ENCODE results near the gene SYNRG.

SYNRG gene

DNA sequence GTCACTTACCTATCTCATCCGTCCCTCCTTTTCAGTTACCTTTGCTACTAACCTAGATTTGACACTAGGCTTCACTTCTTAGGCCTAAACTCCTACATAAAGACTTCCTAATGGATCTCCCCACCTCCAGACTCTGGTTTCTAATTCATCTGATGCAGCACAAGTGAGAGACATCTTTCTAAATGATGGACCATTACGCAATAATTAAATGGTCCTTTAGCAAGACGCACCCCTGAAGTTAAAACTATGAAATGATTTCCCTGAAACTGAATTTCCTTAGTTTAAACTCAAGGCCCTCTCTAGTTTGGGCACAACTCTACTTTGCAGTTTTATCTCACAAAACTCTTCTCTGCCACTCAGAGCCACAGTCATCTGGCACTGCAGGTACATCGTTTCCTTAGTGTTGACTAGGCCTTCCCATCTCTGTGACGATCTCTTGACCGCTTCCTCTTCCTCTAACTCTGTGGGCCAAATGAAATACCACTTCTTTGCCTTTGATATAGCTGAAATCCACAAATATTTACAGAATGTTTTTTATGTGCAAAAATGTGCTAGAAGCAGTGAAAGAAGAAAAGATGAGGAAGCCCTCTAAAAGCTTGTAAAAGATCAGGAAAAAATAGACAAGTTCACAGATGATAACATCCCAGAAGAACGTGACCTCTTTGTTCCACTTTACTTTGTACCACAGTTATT, 3.3 kb downstream of the SYNRG start:
- Histone ChIP-seq H3K4me3 (ENCODE audit: low read depth, low read length) (no peak overlapping the region), H3K27me3 (replicated peaks) (no peaks in the 10 kb centered on the region), H3K27ac (no peak overlapping the region), H3K36me3 (replicated peaks) (peaks cover 2% of the 10 kb centered on the region)
- no peak for TF ChIP-seq CTCF (IDR thresholded peaks at IDR 0.05; ENCODE audit: low read depth, low read length, missing control alignments)
- in situ Hi-C loops (cut with HindIII; ENCODE audit: low pct_ligation_motif_present, low sequenced_read_pairs), result no loop called here
- no peak for DNase-seq

DNA sequence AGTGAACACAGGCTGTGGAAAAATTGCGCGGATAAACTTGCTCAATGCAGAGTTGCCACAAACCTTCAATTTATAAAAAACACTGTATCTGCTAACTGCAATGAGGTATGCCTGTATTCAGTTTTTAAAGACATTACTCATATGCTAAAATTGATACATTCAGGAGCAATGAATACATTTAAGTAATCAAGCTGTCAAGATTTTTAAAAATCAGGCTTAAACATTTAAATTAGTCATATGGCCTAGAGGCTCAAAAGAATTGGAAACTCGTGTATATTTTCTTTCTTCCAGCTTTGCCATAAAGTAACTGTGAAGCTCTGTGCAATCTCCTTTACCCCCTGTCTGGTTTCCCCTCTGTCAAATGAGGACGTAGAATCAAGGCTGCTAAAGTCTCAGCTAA, 4.1 kb downstream of the SYNRG start:
- Histone ChIP-seq H3K27me3 (replicated peaks) (no peaks in the 10 kb centered on the region), H3K36me3 (replicated peaks) (peaks cover 2% of the 10 kb centered on the region), H3K4me3 (ENCODE audit: low read depth, low read length) (no peak overlapping the region), H3K27ac (no peak overlapping the region)
- in situ Hi-C loops (cut with HindIII; ENCODE audit: low pct_ligation_motif_present, low sequenced_read_pairs), result no loop called here
- TF ChIP-seq CTCF (IDR thresholded peaks at IDR 0.05; ENCODE audit: low read depth, low read length, missing control alignments), result no peak
- no peak for DNase-seq

DNA sequence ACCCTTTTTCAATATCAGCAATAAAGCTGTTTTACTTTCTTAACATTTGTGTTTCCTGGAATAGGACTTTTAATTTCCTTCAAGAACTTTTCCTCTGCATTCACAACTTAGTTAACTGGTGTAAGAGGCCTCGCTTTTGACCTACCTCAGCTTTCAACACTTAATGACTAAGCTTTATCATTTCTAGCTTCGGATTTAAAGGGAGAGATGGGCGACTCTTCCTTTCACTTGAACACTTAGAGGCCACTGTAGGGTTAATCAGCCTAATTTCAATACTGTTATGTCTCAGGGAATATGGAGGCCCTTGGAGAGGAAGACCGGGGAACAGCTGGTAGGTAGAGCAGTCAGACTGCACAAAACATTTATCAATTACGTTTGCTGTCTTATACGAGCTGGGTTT, 4.7 kb downstream of the SYNRG start:
- H3K36me3 ChIP-seq (replicated peaks), result peaks cover 2% of the 10 kb centered on the region
- no peak overlapping the region for H3K27ac ChIP-seq
- no peaks in the 10 kb centered on the region for H3K27me3 ChIP-seq (replicated peaks)
- no peak for DNase-seq
- no peak overlapping the region for H3K4me3 ChIP-seq (ENCODE audit: low read depth, low read length)
- in situ Hi-C loops (cut with HindIII; ENCODE audit: low pct_ligation_motif_present, low sequenced_read_pairs), result no loop called here
- no peak for TF ChIP-seq CTCF (IDR thresholded peaks at IDR 0.05; ENCODE audit: low read depth, low read length, missing control alignments)

DNA sequence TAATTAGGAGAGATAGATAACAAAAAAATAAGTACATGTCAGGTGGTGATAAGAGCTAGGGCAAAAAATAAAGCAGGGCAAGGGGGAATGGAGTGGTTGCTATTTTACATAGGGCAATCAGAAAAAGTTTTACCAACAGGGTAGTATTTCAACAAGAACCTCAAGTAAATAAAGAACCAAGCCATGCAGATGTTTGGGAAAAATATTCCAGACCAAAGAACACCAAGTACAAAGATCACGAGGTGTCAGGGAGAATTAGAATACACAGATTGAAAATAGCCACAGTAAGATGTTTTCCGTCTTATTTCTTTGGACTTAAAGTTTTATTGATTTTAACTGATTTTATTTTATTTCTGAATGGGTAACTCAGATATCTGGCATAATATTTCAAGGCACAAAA, 11.1 kb downstream of the SYNRG start:
- H3K36me3 ChIP-seq (replicated peaks), result peaks cover 40% of the 10 kb centered on the region
- in situ Hi-C loops (cut with HindIII; ENCODE audit: low pct_ligation_motif_present, low sequenced_read_pairs), result no loop called here
- TF ChIP-seq CTCF (IDR thresholded peaks at IDR 0.05; ENCODE audit: low read depth, low read length, missing control alignments), result no peak

DNA sequence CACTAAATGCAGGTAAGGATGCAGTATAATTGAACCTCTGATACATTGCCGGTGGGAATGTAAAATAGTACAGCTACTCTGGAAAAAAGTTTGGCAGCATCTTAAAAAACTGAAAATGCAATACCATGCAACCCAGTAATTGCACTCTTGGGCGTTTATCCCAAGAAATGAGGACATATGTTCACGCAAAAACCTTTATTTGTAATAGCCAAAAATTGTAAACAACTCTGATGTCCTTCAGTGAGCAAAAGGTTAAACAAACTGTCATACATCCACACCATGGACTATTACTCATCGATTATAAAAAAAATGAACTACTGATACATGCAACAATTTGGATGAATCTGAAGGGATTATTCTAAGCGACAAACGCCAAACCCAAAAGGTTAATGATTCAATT, 16.9 kb downstream of the SYNRG start:
- no peak for DNase-seq
- no peak for TF ChIP-seq CTCF (IDR thresholded peaks at IDR 0.05; ENCODE audit: low read depth, low read length, missing control alignments)
- in situ Hi-C loops (cut with HindIII; ENCODE audit: low pct_ligation_motif_present, low sequenced_read_pairs), result no loop called here
- Histone ChIP-seq H3K36me3 (replicated peaks) (peaks cover 29% of the 10 kb centered on the region), H3K27me3 (replicated peaks) (no peaks in the 10 kb centered on the region), H3K27ac (no peak overlapping the region), H3K4me3 (ENCODE audit: low read depth, low read length) (no peak overlapping the region)

More for the DNA sequence above, 11.1 kb downstream of the SYNRG start:
- no peak for DNase-seq
- H3K27me3 ChIP-seq (replicated peaks), result no peaks in the 10 kb centered on the region
- no peak overlapping the region for H3K27ac ChIP-seq
- H3K4me3 ChIP-seq (ENCODE audit: low read depth, low read length), result no peak overlapping the region

DNA sequence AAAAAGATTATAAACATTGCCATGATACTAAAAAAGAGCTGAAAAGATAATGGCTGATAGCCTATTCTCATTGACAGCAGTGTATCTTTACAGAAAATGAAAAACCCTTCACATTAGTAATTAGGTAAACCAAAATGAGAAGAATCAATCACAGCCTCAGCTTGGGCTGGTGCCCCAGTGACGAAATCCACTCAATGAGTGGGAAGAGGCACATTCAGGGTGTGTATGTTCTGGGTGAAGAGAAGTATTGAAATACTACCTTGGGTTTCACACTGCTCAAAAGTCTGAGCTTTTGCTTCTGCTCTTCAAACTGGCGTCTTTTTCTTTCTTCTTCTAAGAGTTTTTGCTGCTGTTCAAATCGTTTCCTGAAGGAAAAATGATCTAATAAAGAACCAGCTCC, 24.2 kb downstream of the SYNRG start:
- no peak overlapping the region for H3K27ac ChIP-seq
- no peak for DNase-seq
- H3K36me3 ChIP-seq (replicated peaks), result peaks cover 27% of the 10 kb centered on the region
- H3K27me3 ChIP-seq (replicated peaks), result no peaks in the 10 kb centered on the region
- in situ Hi-C loops (cut with HindIII; ENCODE audit: low pct_ligation_motif_present, low sequenced_read_pairs), result no loop called here
- no peak overlapping the region for H3K4me3 ChIP-seq (ENCODE audit: low read depth, low read length)
- TF ChIP-seq CTCF (IDR thresholded peaks at IDR 0.05; ENCODE audit: low read depth, low read length, missing control alignments), result no peak
